ENCODE measurements around the gene KLHL35.

DNA sequence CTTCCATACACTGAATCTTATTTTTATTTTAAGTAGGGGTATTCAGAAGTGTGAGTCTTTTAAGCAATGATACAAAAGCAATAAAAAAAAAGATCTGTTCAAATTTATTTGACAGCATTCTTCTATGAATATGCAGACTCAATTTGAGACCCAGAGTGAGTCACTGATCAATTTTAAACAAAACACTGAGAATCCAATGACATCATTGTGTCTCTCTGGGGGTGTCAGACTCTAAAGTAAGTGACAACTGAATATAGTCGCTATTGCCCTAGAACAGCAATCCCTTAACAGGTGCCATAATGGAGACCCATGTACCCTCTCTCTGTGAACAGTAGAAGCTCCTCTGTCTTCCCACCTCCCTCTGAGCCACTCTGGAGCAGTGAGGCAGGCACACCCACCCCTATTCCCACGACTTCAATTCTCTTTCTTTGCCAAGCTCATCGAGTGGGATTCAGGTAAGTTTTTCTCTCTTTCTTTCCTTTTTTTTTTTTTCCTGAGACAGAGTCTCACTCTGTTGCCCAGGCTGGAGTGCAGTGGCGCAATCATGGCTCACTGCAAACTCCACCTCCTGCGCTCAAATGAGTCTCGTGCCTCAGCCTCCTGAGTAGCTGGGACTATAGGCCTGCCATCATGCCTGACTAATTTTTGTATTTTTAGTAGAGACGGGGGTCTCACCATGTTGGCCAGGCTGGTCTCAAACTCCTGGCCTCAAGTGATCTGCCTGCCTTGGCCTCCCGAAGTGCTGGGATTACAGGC, 38.7 kb downstream of the KLHL35 start:
- TF ChIP-seq, protein P1, sequence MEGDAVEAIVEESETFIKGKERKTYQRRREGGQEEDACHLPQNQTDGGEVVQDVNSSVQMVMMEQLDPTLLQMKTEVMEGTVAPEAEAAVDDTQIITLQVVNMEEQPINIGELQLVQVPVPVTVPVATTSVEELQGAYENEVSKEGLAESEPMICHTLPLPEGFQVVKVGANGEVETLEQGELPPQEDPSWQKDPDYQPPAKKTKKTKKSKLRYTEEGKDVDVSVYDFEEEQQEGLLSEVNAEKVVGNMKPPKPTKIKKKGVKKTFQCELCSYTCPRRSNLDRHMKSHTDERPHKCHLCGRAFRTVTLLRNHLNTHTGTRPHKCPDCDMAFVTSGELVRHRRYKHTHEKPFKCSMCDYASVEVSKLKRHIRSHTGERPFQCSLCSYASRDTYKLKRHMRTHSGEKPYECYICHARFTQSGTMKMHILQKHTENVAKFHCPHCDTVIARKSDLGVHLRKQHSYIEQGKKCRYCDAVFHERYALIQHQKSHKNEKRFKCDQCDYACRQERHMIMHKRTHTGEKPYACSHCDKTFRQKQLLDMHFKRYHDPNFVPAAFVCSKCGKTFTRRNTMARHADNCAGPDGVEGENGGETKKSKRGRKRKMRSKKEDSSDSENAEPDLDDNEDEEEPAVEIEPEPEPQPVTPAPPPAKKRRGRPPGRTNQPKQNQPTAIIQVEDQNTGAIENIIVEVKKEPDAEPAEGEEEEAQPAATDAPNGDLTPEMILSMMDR (IDR thresholded peaks at IDR 0.05): no peak
- TF ChIP-seq POLR2A (IDR thresholded peaks at IDR 0.05): no peak
